Measurements from ENCODE around the gene MASP2. TPM values are rescaled to one million over a fixed set of nuclear protein-coding genes. Genes with fewer than 3 reads are reported as not detected.
A peak's percentile ranks its signal among the peaks of the same experiment; 100 is the strongest.

The MASP2 gene
- total RNA-seq, 1 donor from 2014 or later: not detected

- peak; percentile 39 for DNase-seq (ENCODE audit: low spot score, unreplicated experiment)
- peaks cover 10% of the 10 kb centered on the region for H3K4me1 Mint-ChIP-seq (ENCODE audit: low read depth)
- peak overlapping the region; percentile 95 for H3K27ac Mint-ChIP-seq
- H3K9me3 Mint-ChIP-seq (ENCODE audit: low read depth): no peaks in the 10 kb centered on the region
- TF ChIP-seq, protein P1, sequence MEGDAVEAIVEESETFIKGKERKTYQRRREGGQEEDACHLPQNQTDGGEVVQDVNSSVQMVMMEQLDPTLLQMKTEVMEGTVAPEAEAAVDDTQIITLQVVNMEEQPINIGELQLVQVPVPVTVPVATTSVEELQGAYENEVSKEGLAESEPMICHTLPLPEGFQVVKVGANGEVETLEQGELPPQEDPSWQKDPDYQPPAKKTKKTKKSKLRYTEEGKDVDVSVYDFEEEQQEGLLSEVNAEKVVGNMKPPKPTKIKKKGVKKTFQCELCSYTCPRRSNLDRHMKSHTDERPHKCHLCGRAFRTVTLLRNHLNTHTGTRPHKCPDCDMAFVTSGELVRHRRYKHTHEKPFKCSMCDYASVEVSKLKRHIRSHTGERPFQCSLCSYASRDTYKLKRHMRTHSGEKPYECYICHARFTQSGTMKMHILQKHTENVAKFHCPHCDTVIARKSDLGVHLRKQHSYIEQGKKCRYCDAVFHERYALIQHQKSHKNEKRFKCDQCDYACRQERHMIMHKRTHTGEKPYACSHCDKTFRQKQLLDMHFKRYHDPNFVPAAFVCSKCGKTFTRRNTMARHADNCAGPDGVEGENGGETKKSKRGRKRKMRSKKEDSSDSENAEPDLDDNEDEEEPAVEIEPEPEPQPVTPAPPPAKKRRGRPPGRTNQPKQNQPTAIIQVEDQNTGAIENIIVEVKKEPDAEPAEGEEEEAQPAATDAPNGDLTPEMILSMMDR (IDR thresholded peaks at IDR 0.05; ENCODE audit: unreplicated experiment): no peak
- H3K4me3 Mint-ChIP-seq (ENCODE audit: low read depth): peak overlapping the region; percentile 92
- H3K27me3 Mint-ChIP-seq: no peaks in the 10 kb centered on the region
- peaks cover 13% of the 10 kb centered on the region for H3K36me3 Mint-ChIP-seq (ENCODE audit: insufficient read depth)
Observed at GRCh38 chr1:11059155-11059967, 12.3 kb upstream of the MASP2 start.

GRCh38 chr1:11058595-11059154 is 11.6 kb upstream of the MASP2 start:
- H3K27me3 Mint-ChIP-seq: no peaks in the 10 kb centered on the region
- DNase-seq (ENCODE audit: low spot score, unreplicated experiment): no peak
- peaks cover 10% of the 10 kb centered on the region for H3K4me1 Mint-ChIP-seq (ENCODE audit: low read depth)
- H3K27ac Mint-ChIP-seq: no peak overlapping the region
- peak overlapping the region; percentile 92 for H3K4me3 Mint-ChIP-seq (ENCODE audit: low read depth)
- no peaks in the 10 kb centered on the region for H3K9me3 Mint-ChIP-seq (ENCODE audit: low read depth)
- peaks cover 14% of the 10 kb centered on the region for H3K36me3 Mint-ChIP-seq (ENCODE audit: insufficient read depth)
- TF ChIP-seq, protein P1 (IDR thresholded peaks at IDR 0.05; ENCODE audit: unreplicated experiment): no peak

DNA sequence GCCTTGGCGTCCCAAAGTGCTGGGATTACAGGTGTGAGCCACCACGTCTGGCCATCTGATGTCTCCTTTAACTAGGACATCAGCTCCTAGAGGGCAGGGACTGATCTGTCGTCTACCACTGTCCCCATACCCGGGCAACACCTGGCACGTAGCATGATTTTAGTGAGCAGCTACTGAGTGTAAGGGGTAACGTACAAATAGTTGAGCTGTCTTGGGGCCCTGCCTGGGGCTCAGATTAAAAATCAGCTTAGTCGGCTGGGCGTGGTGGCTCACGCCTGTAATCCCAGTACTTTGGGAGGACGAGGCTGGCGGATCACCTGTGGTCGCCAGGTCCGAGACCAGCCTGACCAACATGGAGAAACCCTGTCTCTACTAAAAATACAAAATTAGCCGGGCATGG is 11.0 kb upstream of the MASP2 start:
- TF ChIP-seq, protein P1 (IDR thresholded peaks at IDR 0.05; ENCODE audit: unreplicated experiment): no peak
- H3K36me3 Mint-ChIP-seq (ENCODE audit: insufficient read depth): peaks cover 8% of the 10 kb centered on the region
- H3K4me3 Mint-ChIP-seq (ENCODE audit: low read depth): peak overlapping the region; percentile 92
- DNase-seq (ENCODE audit: low spot score, unreplicated experiment): no peak
- H3K9me3 Mint-ChIP-seq (ENCODE audit: low read depth): no peaks in the 10 kb centered on the region
- H3K27me3 Mint-ChIP-seq: no peaks in the 10 kb centered on the region
- peaks cover 10% of the 10 kb centered on the region for H3K4me1 Mint-ChIP-seq (ENCODE audit: low read depth)
- no peak overlapping the region for H3K27ac Mint-ChIP-seq

DNA sequence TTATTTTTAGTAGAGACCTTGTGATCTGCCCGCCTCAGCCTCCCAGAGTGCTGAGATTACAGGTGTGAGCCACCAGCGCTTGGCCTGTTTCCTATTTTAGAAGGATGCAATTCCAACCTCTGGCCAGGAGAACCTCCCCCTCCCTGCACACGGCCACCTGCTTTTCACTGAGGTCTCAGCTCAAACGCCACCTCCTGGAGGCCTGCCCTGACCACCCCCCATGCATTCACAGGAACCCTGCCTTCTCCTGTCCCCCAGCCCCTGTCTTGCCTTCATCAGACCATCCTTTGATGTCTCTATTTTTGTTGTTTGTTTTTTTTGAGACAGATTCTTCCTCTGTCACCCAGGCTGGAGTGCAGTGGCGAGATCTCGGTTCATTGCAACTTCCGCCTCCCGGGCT is 10.4 kb upstream of the MASP2 start:
- H3K9me3 Mint-ChIP-seq (ENCODE audit: low read depth): no peaks in the 10 kb centered on the region
- no peaks in the 10 kb centered on the region for H3K27me3 Mint-ChIP-seq
- H3K4me1 Mint-ChIP-seq (ENCODE audit: low read depth): peaks cover 10% of the 10 kb centered on the region
- H3K27ac Mint-ChIP-seq: no peak overlapping the region
- H3K4me3 Mint-ChIP-seq (ENCODE audit: low read depth): peak overlapping the region; percentile 59
- peaks cover 6% of the 10 kb centered on the region for H3K36me3 Mint-ChIP-seq (ENCODE audit: insufficient read depth)
- TF ChIP-seq, protein P1 (IDR thresholded peaks at IDR 0.05; ENCODE audit: unreplicated experiment): no peak
- no peak for DNase-seq (ENCODE audit: low spot score, unreplicated experiment)

DNA sequence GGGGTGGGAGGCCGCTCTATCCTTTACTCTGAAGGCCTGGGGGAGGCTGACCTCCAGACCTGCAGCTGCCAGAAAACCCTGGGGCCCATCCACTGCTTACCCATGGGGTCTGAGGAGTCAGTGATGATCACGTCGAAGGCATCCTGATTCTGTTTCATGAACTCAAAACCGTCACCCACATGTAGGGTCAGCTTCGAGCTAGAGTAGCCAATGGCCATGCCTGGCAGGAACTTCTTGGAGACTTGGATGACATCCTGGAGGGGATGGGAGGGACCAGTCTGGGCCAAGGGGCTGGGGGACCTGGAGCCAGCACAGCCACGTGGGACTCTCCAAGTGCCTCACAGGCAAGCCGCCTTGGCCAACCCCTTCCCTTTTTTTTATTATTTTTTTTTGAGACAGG is 9.5 kb upstream of the MASP2 start:
- Mint-ChIP-seq H3K9me3 (ENCODE audit: low read depth) (no peaks in the 10 kb centered on the region), H3K27me3 (no peaks in the 10 kb centered on the region), H3K27ac (no peak overlapping the region), H3K36me3 (ENCODE audit: insufficient read depth) (peaks cover 5% of the 10 kb centered on the region), H3K4me3 (ENCODE audit: low read depth) (no peak overlapping the region), H3K4me1 (ENCODE audit: low read depth) (peaks cover 15% of the 10 kb centered on the region)
- TF ChIP-seq, protein P1 (IDR thresholded peaks at IDR 0.05; ENCODE audit: unreplicated experiment): no peak
- no peak for DNase-seq (ENCODE audit: low spot score, unreplicated experiment)

Data from progenitor cell of endocrine pancreas (in vitro differentiated cells).